HG02884 (cell line): ENCODE data around the gene LMO1.

ENCODE experiments used
- ATAC-seq: cut with Tn5 transposase; IDR thresholded peaks from one replicate; pipeline ENCODE4 v1.9.1; 2021; ENCODE audit warnings: mild to moderate bottlenecking, moderate library complexity; ENCODE audit not compliant: unreplicated experiment

LMO1 gene

GRCh38 chr11:8266246-8267241, 2.9 kb upstream of the LMO1 start:
- no peak for ATAC-seq

GRCh38 chr11:8265681-8266241, 2.1 kb upstream of the LMO1 start:
- no peak for ATAC-seq

GRCh38 chr11:8263109-8263768, 439 bp downstream of the LMO1 start:
- no peak for ATAC-seq

DNA sequence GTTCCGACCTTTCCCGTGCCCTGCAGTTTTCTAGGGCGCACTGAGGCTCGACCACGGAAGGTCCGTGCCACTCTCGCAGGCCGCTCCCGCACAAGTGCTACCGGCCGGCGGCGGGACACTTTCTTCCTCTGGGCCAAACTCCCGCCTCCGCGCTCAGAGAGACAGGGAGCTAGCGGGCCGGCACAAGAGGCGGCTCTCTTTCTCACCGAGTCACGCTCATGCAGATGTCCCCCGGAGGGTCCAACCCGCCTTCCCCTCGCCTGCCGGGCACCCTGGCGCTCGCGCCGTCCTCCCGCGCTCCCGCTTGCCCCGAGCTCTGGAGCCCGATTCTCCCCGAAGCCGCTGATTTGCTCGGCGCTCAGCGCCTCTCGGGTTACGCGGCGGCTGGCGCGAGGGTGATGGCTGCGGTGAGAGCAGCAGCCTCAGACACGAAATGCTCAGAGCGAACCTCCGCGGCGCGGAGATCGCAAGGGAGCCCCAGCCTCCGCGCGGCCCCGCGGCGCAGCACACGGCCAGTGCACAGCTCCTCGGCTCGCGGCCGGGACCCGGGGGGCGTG, 1.0 kb downstream of the LMO1 start:
- ATAC-seq = no peak

DNA sequence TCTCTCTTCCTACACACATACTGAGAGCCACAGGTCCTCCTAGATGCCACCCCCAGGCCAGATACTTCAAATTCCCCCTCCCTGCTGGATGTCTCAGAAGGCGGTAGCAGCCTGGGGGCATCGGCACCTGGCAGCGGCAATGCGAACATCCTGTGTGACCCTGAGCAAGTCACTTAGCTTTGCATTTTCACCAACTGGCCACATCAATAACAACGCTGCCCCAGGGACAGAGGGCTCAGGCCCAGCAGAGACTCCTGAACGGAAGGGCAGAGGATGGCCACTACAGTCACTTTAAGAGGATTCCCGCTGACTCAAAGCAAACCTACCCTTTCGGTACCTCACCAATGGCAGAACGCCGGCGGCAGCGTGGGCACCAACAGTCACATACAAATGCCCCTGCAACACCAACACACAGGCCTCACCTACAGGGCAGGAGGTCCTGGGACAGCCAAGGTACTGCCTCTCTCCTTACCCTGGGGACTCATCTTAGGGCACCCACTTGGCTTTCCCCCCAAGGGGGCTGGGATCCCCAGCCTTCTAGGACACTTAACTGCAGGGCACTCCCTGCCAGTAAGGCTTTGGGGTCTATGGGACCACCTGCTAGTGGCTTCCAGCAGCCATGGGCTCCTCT, 1.6 kb downstream of the LMO1 start:
- ATAC-seq = no peak

- no peak for ATAC-seq
These were observed 2.4 kb downstream of the LMO1 start for GRCh38 chr11:8261291-8261690.

- no peak for ATAC-seq
These were observed 3.3 kb downstream of the LMO1 start for GRCh38 chr11:8260202-8260966.

- no peak for ATAC-seq
These were observed 4.2 kb downstream of the LMO1 start for GRCh38 chr11:8259306-8259959.

GRCh38 chr11:8258784-8259183, 4.9 kb downstream of the LMO1 start:
- no peak for ATAC-seq

GRCh38 chr11:8258289-8258688, 5.4 kb downstream of the LMO1 start:
- ATAC-seq = no peak

GRCh38 chr11:8257003-8257664, 6.5 kb downstream of the LMO1 start:
- no peak for ATAC-seq

GRCh38 chr11:8256271-8257002, 7.2 kb downstream of the LMO1 start:
- no peak for ATAC-seq

DNA sequence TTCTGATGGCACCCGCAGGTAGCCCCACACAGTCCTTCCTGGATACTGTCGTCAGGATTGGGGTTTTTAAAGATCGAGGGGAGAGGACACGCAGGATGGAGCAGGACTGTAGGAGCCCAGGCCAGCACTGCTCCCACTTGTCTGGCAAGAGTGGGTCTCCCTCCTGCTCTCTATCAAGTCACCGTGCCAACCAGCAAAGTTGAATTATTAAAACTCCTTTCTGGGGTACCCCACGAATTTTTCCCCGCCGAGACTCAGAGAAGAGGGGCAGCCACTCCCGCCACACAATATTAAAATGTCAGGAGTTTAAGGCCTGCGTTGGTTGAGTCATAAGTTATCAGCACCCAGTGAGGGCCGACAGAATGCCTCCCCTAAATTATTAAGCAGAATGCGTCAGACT, 10.1 kb downstream of the LMO1 start:
- no peak for ATAC-seq

- no peak for ATAC-seq
These were observed 10.7 kb downstream of the LMO1 start for GRCh38 chr11:8252946-8253345.

GRCh38 chr11:8252388-8252787, 11.3 kb downstream of the LMO1 start:
- no peak for ATAC-seq

DNA sequence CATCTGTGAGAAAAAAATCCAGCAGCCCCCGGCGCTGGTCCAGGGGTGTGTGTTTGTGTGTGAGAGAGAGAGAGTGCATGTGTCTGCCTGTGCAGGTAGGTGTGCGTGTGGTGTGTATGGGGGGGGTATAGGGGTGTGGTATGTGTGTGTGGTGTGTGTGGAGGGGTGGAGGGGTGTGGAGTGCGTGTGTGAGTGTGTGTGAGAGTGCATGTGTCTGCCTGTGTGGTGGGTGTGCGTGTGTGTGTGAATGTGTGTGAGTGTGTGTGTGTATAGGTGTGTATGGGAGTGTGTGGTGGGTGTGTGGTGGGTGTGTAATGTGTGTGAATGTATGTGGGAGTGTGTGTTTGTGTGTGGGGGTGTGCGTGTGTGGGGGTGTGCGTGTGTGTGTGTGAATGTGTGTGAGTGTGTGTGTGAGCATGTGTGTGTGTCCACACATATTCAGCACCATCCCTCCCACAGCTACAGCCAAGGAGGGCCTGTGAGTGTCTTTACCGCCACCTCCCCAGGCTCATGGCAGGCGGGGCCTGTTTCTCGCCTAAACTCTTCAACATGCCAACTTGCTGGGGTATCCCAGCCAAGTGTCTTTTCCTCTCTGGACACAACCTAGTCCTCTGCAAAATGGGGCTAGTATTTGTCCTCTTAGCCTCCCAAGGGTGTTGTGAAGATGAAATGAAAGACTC, 11.9 kb downstream of the LMO1 start:
- ATAC-seq = no peak

GRCh38 chr11:8250981-8251615, 12.6 kb downstream of the LMO1 start:
- no peak for ATAC-seq

GRCh38 chr11:8250434-8250833, 13.2 kb downstream of the LMO1 start:
- no peak for ATAC-seq
